H1 (cell line): Measurements from ENCODE around the gene MEF2C. TPM values are rescaled to one million over a fixed set of nuclear protein-coding genes. Genes with fewer than 3 reads are reported as not detected.

Experiments used
- CTCF ChIA-PET: fragments of 300-600 bp; sonication (Branson Sonifier 250); formaldehyde crosslinking; loops from one replicate; lab custom pipeline; 2021; ENCODE audit not compliant: partially characterized antibody; lab: Charles Lee
- POLR2A ChIA-PET: fragments of 300-600 bp; sonication (Branson Sonifier 250); formaldehyde crosslinking; loops from one replicate; lab custom pipeline; 2021; ENCODE audit warnings: inconsistent platforms; ENCODE audit not compliant: partially characterized antibody; lab: Charles Lee
- DNase-seq, 2 experiments: peaks; one replicate each; pipeline versions ENCODE4 v3.0.0 to v3.0.0-alpha.2; 2010 to 2022; ENCODE audit warnings: low spot score in 2 of 2, low read depth in 1 of 2, mixed read lengths in 1 of 2
- FAIRE-seq: peaks from 2 replicates; lab custom pipeline; 2011; peaks lifted over from hg19 to GRCh38; lab: Jason Lieb, UNC
- H2AFZ ChIP-seq: 2 replicates; pipeline ENCODE4 v1.8.1; 2012; ENCODE audit warnings: low read length, inconsistent platforms
- H2AK5ac ChIP-seq: 2 replicates; pipeline ENCODE4 v1.6.1; 2013; ENCODE audit warnings: low read depth, low read length
- H2BK120ac ChIP-seq: replicated peaks from 2 replicates; pipeline ENCODE3; 2013; ENCODE audit warnings: low read depth, low read length, inconsistent platforms
- H2BK12ac ChIP-seq: 2 replicates; pipeline ENCODE4 v1.6.1; 2013; ENCODE audit warnings: low read depth, low read length
- H2BK15ac ChIP-seq: 2 replicates; pipeline ENCODE4 v1.6.1; 2013; ENCODE audit warnings: low read length
- H2BK20ac ChIP-seq: 2 replicates; pipeline ENCODE4 v1.6.1; 2013; ENCODE audit warnings: low read length
- H2BK5ac ChIP-seq: 2 replicates; pipeline ENCODE4 v1.6.1; 2013; ENCODE audit warnings: low read depth, low read length
- H3K14ac ChIP-seq: 2 replicates; pipeline ENCODE4 v1.6.1; 2013; ENCODE audit warnings: inconsistent platforms; ENCODE audit not compliant: insufficient read length
- H3K18ac ChIP-seq: 2 replicates; pipeline ENCODE4 v1.6.1; 2013; ENCODE audit warnings: low read length; ENCODE audit errors: extremely low read depth
- H3K23ac ChIP-seq: 2 replicates; pipeline ENCODE4 v1.6.1; 2013; ENCODE audit warnings: inconsistent platforms; ENCODE audit not compliant: insufficient read length
- H3K23me2 ChIP-seq: 2 replicates; pipeline ENCODE4 v1.6.1; 2013; ENCODE audit warnings: low read depth, low read length
- H3K27ac ChIP-seq: 2 replicates; pipeline ENCODE4 v1.6.1; 2011; ENCODE audit warnings: low read depth, low read length, inconsistent platforms
- H3K27me3 ChIP-seq, 4 experiments: replicated peaks in 1 of 4; 1 replicate in 1 of 4; 2 replicates in 3 of 4; pipeline versions ENCODE4 v1.6.1 to v1.8.1; 2011 to 2013; ENCODE audit warnings: low read length in 3 of 4, mild to moderate bottlenecking in 3 of 4, inconsistent platforms in 2 of 4, mixed read lengths in 2 of 4, moderate library complexity in 1 of 4; ENCODE audit not compliant: control insufficient read depth in 3 of 4, insufficient read depth in 3 of 4; ENCODE audit errors: extremely low read depth in 1 of 4
- H3K36me3 ChIP-seq, 4 experiments: 2 replicates each; pipeline versions ENCODE4 v1.6.1 to v1.8.1; 2011 to 2013; ENCODE audit warnings: mild to moderate bottlenecking in 4 of 4, low read length in 3 of 4, moderate library complexity in 2 of 4, control low read depth in 1 of 4, inconsistent platforms in 1 of 4; ENCODE audit not compliant: insufficient read depth in 4 of 4, control insufficient read depth in 2 of 4
- H3K4ac ChIP-seq: replicated peaks from 2 replicates; pipeline ENCODE3; 2013; ENCODE audit warnings: low read length, low read depth, mixed read lengths, inconsistent platforms; ENCODE audit not compliant: insufficient read length
- H3K4me1 ChIP-seq, 4 experiments: replicated peaks in 1 of 4; 1 replicate in 1 of 4; 2 replicates in 3 of 4; pipeline versions ENCODE4 v1.6.1 to v1.8.1; 2011 to 2013; ENCODE audit warnings: low read length in 3 of 4, inconsistent platforms in 2 of 4, mixed read lengths in 1 of 4; ENCODE audit not compliant: insufficient read depth in 4 of 4, control insufficient read depth in 3 of 4
- H3K4me2 ChIP-seq, 2 experiments: 2 replicates each; pipeline versions ENCODE4 v1.6.1 to v1.8.1; 2011 to 2013; ENCODE audit warnings: low read depth in 2 of 2, low read length in 2 of 2, control low read depth in 1 of 2, inconsistent platforms in 1 of 2, mild to moderate bottlenecking in 1 of 2; ENCODE audit not compliant: insufficient read depth in 1 of 2
- H3K4me3 ChIP-seq, 4 experiments: fragments of 200-600, 300-600 bp in 1 of 4; sonication (generic), shearing (Covaris generic), sonication (Bioruptor Twin) in 1 of 4; 2 replicates each; pipeline versions ENCODE4 v1.5.1 to v1.8.1; 2011 to 2016; ENCODE audit warnings: low read length in 4 of 4, low read depth in 3 of 4, control low read depth in 2 of 4, inconsistent platforms in 2 of 4, mild to moderate bottlenecking in 2 of 4, mixed read lengths in 1 of 4, moderate library complexity in 1 of 4; ENCODE audit not compliant: insufficient read depth in 2 of 4; ENCODE audit errors: extremely low read depth in 1 of 4
- H3K56ac ChIP-seq: replicated peaks from 2 replicates; pipeline ENCODE3; 2013; ENCODE audit warnings: low read depth, mild to moderate bottlenecking, mixed read lengths, low read length, inconsistent platforms; ENCODE audit not compliant: insufficient read length
- H3K79me1 ChIP-seq: 2 replicates; pipeline ENCODE4 v1.6.1; 2013; ENCODE audit warnings: low read depth, low read length, control low read depth
- H3K79me2 ChIP-seq, 2 experiments: 2 replicates each; pipeline versions ENCODE4 v1.6.1 to v1.8.1; 2012 to 2013; ENCODE audit warnings: low read length in 2 of 2, mild to moderate bottlenecking in 2 of 2, inconsistent platforms in 1 of 2; ENCODE audit not compliant: insufficient read depth in 2 of 2, control insufficient read depth in 1 of 2
- H3K9ac ChIP-seq, 4 experiments: replicated peaks in 1 of 4; 1 replicate in 1 of 4; 2 replicates in 3 of 4; pipeline versions ENCODE4 v1.6.1 to v1.8.1; 2011 to 2013; ENCODE audit warnings: low read depth in 3 of 4, low read length in 3 of 4, control low read depth in 2 of 4, mild to moderate bottlenecking in 2 of 4, moderate library complexity in 2 of 4, inconsistent platforms in 1 of 4; ENCODE audit errors: extremely low read depth in 1 of 4
- H3K9me3 ChIP-seq, 2 experiments: 2 replicates each; pipeline versions ENCODE4 v1.6.1 to v1.8.1; 2012 to 2013; ENCODE audit warnings: mild to moderate bottlenecking in 2 of 2, moderate library complexity in 2 of 2, control low read depth in 1 of 2, inconsistent platforms in 1 of 2, low read depth in 1 of 2, low read length in 1 of 2, mixed read lengths in 1 of 2; ENCODE audit not compliant: insufficient read depth in 2 of 2
- H4K20me1 ChIP-seq, 2 experiments: replicated peaks in 1 of 2; 2 replicates each; pipeline versions ENCODE3 to v1.8.1; 2011 to 2013; ENCODE audit warnings: inconsistent platforms in 2 of 2, low read length in 2 of 2, mild to moderate bottlenecking in 1 of 2; ENCODE audit not compliant: insufficient read depth in 2 of 2, control insufficient read depth in 1 of 2
- H4K5ac ChIP-seq: 2 replicates; pipeline ENCODE4 v1.6.1; 2013; ENCODE audit warnings: low read length, low read depth, mixed read lengths, inconsistent platforms; ENCODE audit not compliant: insufficient read length
- H4K8ac ChIP-seq: 2 replicates; pipeline ENCODE4 v1.8.0; 2013; ENCODE audit warnings: mild to moderate bottlenecking, moderate library complexity, low read length, inconsistent platforms; ENCODE audit not compliant: insufficient read depth; ENCODE audit errors: extremely low read depth
- H4K91ac ChIP-seq: replicated peaks from 2 replicates; pipeline ENCODE3; 2013; ENCODE audit warnings: low read length, mixed read lengths, inconsistent platforms; ENCODE audit not compliant: insufficient read length
- BACH1 ChIP-seq: IDR thresholded peaks from 2 replicates; pipeline ENCODE4 v1.6.1; 2012; ENCODE audit warnings: low read length, improper control_type of control experiment
- BCL11A ChIP-seq, 2 experiments: IDR thresholded peaks; one replicate each; pipeline ENCODE4 v1.6.1; 2011; ENCODE audit warnings: low read depth in 2 of 2, low read length in 2 of 2, mild to moderate bottlenecking in 2 of 2
- CHD2 ChIP-seq: IDR thresholded peaks from 2 replicates; pipeline ENCODE4 v1.6.1; 2012; ENCODE audit warnings: low read length, improper control_type of control experiment
- CREB1 ChIP-seq: IDR thresholded peaks from 2 replicates; pipeline ENCODE4 v1.6.1; 2012; ENCODE audit warnings: inconsistent platforms
- EZH2 ChIP-seq: fragments of 200-600 bp; sonication (generic); IDR thresholded peaks from 2 replicates; pipeline ENCODE4 v1.7.1; 2012; ENCODE audit warnings: low read depth, mild to moderate bottlenecking, moderate library complexity, low read length, inconsistent platforms; ENCODE audit not compliant: severe bottlenecking
- GTF2F1 ChIP-seq: IDR thresholded peaks from 2 replicates; pipeline ENCODE4 v1.6.1; 2012; ENCODE audit warnings: low read depth, low read length, improper control_type of control experiment, borderline replicate concordance
- HDAC2 ChIP-seq, 2 experiments: fragments of 300-600 bp in 1 of 2; sonication (generic) in 1 of 2; IDR thresholded peaks; 2 replicates each; pipeline ENCODE4 v1.6.1; 2011 to 2012; ENCODE audit warnings: low read depth in 2 of 2, low read length in 2 of 2, mild to moderate bottlenecking in 2 of 2, moderate library complexity in 2 of 2, borderline replicate concordance in 1 of 2, inconsistent platforms in 1 of 2
- NANOG ChIP-seq: IDR thresholded peaks from 2 replicates; pipeline ENCODE4 v1.6.1; 2011; ENCODE audit warnings: low read length, low read depth, mild to moderate bottlenecking, inconsistent platforms; ENCODE audit not compliant: insufficient read depth, poor library complexity, severe bottlenecking
- POLR2A ChIP-seq, 2 experiments: IDR thresholded peaks; 1 replicate in 1 of 2; 2 replicates in 1 of 2; pipeline ENCODE4 v1.6.1; 2011; ENCODE audit warnings: low read depth in 2 of 2, low read length in 2 of 2, mild to moderate bottlenecking in 2 of 2; ENCODE audit errors: control extremely low read depth in 1 of 2
- RAD21 ChIP-seq, 2 experiments: IDR thresholded peaks in 1 of 2; conservative IDR thresholded peaks in 1 of 2; 2 replicates each; pipeline ENCODE4 v1.6.1; 2011; ENCODE audit warnings: low read depth in 2 of 2, low read length in 2 of 2, improper control_type of control experiment in 1 of 2, inconsistent platforms in 1 of 2, mild to moderate bottlenecking in 1 of 2, moderate library complexity in 1 of 2
- SAP30 ChIP-seq: fragments of 300-600 bp; sonication (generic); IDR thresholded peaks from 2 replicates; pipeline ENCODE4 v1.7.1; 2012; ENCODE audit warnings: low read length, moderate library complexity, mild to moderate bottlenecking, inconsistent platforms; ENCODE audit not compliant: insufficient read depth, insufficient replicate concordance
- TBP ChIP-seq: IDR thresholded peaks from 2 replicates; pipeline ENCODE4 v1.6.1; 2011; ENCODE audit warnings: low read depth, low read length, improper control_type of control experiment
- WGBS, 2 experiments: shearing (Covaris generic) in 1 of 2; methylation state at CpG; one replicate each; pipeline versions ENCODE4 v1.1.6 to v1.1.7; 2013 to 2015; ENCODE audit warnings: low lambda C conversion rate in 2 of 2, mixed read lengths in 2 of 2, inconsistent platforms in 1 of 2, low coverage in 1 of 2, missing lambda C conversion rate in 1 of 2; ENCODE audit not compliant: insufficient replicate concordance in 2 of 2, insufficient coverage in 1 of 2, insufficient read length in 1 of 2; ENCODE audit errors: extremely low coverage in 1 of 2, missing lambda C conversion rate in 1 of 2; 5-methylcytosine and 5-hydroxymethylcytosine counted together
- polyA plus RNA-seq, 7 experiments: library from polyadenylated mRNA; depleted of rRNA in 3 of 7; stranded (reverse) in 5 of 7; unstranded in 2 of 7; fragments of >200 nt in 5 of 7; fragments of 200-250 nt in 2 of 7; gene quantifications; 1 replicate in 5 of 7; 2 replicates in 1 of 7; 4 replicates in 1 of 7; pipeline versions ENCODE4 v1.2.1 to v1.2.3, GENCODE V29; 2011 to 2013; ENCODE audit warnings: missing spikeins in 2 of 7, mixed read lengths in 2 of 7
- total RNA-seq: library from RNA; stranded (reverse); fragmentation: NEBNext Ultra II Directional; extraction: Animal tissue kit (Norgen Biotek cat#: 25700); gene quantifications from 2 replicates; pipeline ENCODE4 v1.2.1, GENCODE V29; 2021

Gene MEF2C
- total and polyA plus RNA-seq, 2 of the 8 experiments (the other 6 are each of a cell fraction or from before 2014, with no cell fraction given), result 0.59 to 0.99 TPM

DNA sequence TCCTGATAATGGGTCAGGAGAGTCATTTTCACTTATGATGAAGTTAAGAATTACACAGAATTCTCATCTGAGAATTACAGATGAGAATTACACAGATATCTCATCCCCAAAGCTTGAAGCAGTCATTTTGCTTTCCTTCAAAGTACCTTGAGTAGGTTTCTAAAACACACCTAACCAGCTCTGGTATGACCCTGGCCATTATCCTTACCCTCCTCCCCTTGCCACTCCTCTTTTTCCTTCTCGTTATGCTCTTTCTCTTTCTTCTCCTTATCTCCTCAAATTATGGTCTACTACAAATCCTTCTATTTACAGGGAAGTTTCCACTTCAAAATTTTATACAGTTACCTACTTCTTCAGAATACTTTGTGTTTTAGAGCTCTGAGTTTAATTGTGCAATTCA lies 44.5 kb downstream of the MEF2C start:
- Histone ChIP-seq H3K23me2 (no peaks in the 10 kb centered on the region), H3K18ac (no peak overlapping the region), H3K56ac (no peak overlapping the region), H4K91ac (no peak overlapping the region), H2BK15ac (no peak overlapping the region), H3K36me3 (no peaks in the 10 kb centered on the region), H3K27ac (no peak overlapping the region), H3K79me2 (no peaks in the 10 kb centered on the region), H3K4me3 (no peak overlapping the region), H4K8ac (no peak overlapping the region), H3K4me2 (no peak overlapping the region), H2AFZ (no peak overlapping the region), H3K4me1 (peaks cover 0 to 3% (median 1%) of the 10 kb centered on the region in 4 experiments; a peak in 1 of 7 replicates), H3K4ac (no peak overlapping the region), H3K9ac (no peak overlapping the region), H2BK12ac (no peak overlapping the region), H2BK120ac (no peak overlapping the region), H2BK20ac (no peak overlapping the region), H4K20me1 (no peaks in the 10 kb centered on the region), H3K27me3 (no peaks in the 10 kb centered on the region), H3K9me3 (no peaks in the 10 kb centered on the region), H3K23ac (no peak overlapping the region), H4K5ac (no peak overlapping the region), H3K79me1 (no peaks in the 10 kb centered on the region), H2BK5ac (no peak overlapping the region), H2AK5ac (no peak overlapping the region), H3K14ac (no peak overlapping the region)
- WGBS, 2 experiments, result 85% methylated on average over 1 of the region's 1 CpG; no CpG with 5 or more reads in 1 of the 2 experiments
- POLR2A ChIA-PET, result no interaction called here
- CTCF ChIA-PET, result interaction anchor here (0.8 to 1.2 kb wide), 2 partner anchors 9 to 10 kb away, joined by 3 read pairs; no protein-coding TSS in a partner anchor
- no peak for FAIRE-seq
- DNase-seq, result no peak
- TF ChIP-seq BCL11A (IDR thresholded peaks at IDR 0.05; ENCODE audit: low read depth in 2 of 2, low read length in 2 of 2), result no peak
- TF ChIP-seq GTF2F1, result no peak
- no peak for TF ChIP-seq BACH1
- no peak for TF ChIP-seq POLR2A (IDR thresholded peaks at IDR 0.05; ENCODE audit: control extremely low read depth in 1 of 2, low read depth in 2 of 2, low read length in 2 of 2)
- no peak for TF ChIP-seq EZH2
- TF ChIP-seq HDAC2 (IDR thresholded peaks at IDR 0.05; ENCODE audit: borderline replicate concordance in 1 of 2, low read depth in 2 of 2, low read length in 2 of 2), result no peak
- TF ChIP-seq CREB1, result no peak
- no peak for TF ChIP-seq CHD2
- no peak for TF ChIP-seq NANOG
- no peak for TF ChIP-seq RAD21 (IDR thresholded peaks at IDR 0.05 in 1 of 2, conservative IDR thresholded peaks at IDR 0.05 in 1 of 2; ENCODE audit: low read depth in 2 of 2, low read length in 2 of 2)
- TF ChIP-seq TBP, result no peak
- TF ChIP-seq SAP30, result no peak
